Right renal pelvis (tissue), 4 donors: ENCODE data around the gene ZNF644. TPM values are rescaled to one million over a fixed set of nuclear protein-coding genes. Genes with fewer than 3 reads are reported as not detected.
A peak's percentile ranks its signal among the peaks of the same experiment; 100 is the strongest.

ENCODE experiments used
- DNase-seq, 4 donors: peaks; one replicate each; pipeline ENCODE4 v3.0.0-alpha.2; 2013; ENCODE audit warnings: low read depth in 4 of 4, low spot score in 3 of 4, missing footprints in 1 of 4
- polyA plus RNA-seq, 4 donors: library from polyadenylated mRNA; unstranded; fragments of 120-200 nt; gene quantifications; one replicate each; pipeline ENCODE4 v1.2.1, GENCODE V29; 2013; ENCODE audit not compliant: insufficient read length in 4 of 4

Gene ZNF644
- polyA plus RNA-seq, 4 donors: 62.0 to 78.5 (median 75.6) TPM

DNA sequence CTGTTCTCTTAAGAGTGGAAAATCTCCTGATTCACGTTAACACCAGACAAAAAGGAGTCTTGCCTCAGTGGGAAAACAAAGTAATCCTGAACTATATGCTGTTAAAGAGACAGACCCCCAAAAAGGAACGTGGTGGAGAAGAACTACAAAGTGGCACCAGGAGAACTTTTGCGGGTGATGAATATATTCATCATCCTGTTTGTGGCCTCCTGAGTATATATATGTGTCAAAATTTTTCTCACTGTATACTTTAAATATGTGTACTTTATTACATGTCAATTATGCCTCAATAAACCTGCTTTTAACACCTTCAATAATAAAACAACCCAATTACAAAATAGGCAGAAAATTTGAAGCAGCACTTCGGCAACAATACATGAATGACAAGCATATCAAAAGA lies 31.1 kb downstream of the ZNF644 start:
- DNase-seq: no peak

DNA sequence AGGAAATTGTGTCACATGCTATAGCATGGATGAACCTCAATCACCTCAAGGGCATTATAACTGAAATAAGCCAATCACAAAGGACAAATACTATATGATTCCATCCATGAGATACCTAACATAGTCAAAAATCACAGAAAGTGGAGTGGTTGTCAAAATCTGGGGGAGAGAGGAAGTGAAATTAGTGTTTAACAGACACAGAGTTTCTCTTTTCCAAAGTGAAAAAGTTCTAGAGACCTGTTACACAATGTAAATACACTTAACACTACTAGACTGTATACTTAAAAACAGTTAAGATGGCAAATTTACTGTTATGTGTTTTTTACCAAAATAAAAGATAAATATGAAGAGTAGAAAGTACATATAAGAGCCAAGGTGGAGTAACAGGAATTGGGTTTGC lies 31.8 kb downstream of the ZNF644 start:
- DNase-seq: no peak

DNA sequence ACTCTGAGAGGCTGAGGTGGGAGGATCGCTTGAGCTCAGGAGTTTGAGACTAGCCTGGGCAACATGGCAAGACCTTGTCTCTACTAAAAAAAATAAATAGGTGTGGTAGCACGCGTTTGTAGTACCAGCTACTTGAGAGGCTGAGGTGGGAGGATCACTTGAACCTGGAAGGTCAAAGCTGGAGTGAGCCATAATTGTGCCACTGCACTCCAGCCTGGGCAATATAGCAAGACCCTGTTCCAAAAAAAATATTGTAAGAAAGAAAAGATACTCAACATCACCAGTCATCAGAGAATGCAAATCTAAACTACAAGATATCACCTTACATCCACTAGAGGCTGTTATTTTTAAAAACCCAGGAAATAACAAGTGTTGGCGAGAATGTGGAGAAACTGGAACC lies 32.5 kb downstream of the ZNF644 start:
- no peak for DNase-seq

DNA sequence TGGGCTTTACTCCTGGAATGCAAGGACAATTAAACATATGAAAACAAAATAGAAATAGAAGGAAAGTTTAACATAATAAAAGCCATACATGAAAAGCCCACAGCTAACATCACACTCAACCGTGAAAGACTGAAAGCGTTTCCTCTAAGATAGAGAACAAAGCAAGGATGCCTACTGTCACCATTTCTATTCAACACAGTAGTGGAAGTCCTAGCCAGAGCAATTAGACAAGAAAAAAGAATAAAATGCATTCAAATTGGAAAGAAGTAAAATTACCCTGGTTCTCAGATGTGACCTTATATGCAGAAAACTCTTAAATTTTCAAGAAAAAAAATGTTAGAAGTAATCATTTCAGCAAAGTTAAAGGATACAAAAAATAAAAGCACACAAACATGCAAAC lies 34.0 kb downstream of the ZNF644 start:
- no peak for DNase-seq

DNA sequence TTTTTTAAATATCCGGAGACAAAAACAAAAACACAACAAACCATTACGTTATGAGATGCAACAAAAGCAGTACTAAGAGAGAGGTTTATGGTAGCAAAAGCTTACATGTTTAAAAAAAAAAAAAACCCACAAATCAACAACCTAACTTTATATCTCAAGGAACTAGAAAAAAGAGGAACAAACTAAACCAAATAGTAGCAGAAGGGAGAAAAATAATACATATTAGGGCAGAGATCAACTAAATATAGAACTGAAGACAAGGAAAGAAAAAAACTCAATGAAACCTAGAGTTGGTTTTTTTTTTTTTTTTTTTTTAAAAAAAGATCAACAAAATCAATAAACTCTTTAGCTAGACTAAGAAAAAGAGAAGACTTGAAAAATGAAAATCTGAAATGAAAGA lies 34.9 kb downstream of the ZNF644 start:
- no peak for DNase-seq

DNA sequence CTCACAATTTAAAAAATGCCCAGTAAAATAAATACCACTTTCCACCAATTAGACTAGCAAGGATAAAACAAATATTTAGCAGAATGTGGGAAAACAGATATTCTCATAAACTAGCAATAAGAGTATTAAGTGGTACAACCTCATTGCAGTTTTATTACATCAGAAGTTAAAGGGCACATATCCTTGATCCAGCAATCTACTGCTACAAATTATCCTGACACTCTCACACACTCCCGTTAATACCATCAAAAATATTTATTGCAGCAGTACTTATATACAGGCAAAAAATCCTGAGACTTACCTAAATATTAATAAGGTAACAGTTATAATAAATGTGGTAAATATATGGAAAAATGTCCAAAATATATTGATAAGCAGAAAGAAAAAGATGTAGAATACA lies 44.3 kb downstream of the ZNF644 start:
- no peak for DNase-seq

DNA sequence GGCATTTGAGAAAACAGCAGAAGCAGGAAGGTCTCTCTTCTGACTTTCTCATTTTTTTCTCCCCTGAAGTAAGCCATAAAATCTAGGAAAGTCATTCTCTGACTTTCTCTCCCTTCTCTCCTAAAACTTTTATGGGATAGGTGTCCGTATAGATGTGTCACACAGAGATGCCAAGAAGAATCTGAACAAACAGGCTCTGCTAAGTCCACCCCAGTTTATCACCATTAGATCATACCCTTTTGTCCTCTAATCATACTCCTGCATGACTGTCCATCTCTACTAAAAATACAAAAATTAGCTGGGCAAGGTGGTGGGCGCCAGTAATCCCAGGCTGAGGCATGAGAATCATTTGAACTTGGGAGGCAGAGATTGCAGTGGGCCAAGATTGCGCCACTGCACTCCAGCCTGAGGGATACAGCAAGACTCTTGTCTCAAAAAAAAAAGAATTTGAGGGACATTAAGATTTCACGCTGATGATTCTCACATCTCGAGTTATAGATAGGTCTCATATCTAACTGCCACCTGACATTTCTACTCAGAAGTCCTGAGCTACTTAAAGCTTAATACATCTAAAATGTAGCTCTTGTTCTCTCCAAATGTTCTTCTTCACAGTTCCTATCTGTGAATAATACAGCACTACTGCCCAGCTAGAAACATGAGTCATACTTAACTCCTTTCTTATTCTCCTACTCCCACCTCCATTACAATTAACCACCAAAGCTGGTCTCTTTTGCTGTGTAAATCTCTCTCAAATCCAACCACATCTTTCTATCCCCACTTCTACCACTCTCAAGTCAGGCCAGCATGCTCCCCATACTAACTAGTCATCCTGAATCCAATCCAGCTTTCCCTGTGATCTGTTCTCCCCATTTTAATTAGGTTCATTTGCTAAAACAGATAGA lies 47.7 kb downstream of the ZNF644 start:
- DNase-seq: no peak

DNA sequence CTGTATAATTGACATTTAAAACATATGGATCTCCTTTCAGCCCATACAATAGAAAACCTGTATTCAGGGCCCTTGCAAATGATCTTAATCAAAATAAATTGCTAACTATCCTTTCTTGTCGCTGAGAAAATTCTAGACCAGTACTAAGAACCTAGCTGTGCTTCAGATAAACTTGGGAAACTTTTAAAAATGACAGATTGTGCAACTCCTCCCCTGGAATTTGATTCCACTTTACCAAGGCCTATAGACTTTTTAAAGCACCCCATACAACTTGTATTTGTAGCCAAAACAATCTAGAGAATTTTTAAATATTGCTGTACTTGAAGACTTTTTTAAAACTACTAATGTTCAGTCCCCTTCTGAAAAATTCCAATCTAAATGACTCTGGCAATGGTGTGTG lies 51.6 kb downstream of the ZNF644 start:
- no peak for DNase-seq

DNA sequence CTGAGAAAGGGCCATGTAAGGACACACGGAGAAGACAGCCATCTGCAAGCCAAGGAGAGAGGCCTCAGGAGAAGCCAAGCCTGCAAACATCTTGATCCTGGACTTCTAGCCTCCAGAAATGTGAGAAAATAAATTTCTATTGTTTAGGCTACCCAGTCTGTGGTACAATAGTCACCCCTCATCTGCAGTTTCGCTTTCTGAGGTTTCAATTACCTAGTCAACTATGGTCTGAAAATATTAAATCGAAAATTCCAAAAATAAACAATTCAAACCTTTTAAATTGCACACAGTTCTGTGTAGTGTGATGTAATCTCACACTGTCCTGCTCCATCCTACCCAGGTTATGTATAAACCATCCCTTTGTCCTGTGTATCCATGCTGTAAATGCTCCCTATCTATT lies 52.6 kb downstream of the ZNF644 start:
- no peak for DNase-seq

DNA sequence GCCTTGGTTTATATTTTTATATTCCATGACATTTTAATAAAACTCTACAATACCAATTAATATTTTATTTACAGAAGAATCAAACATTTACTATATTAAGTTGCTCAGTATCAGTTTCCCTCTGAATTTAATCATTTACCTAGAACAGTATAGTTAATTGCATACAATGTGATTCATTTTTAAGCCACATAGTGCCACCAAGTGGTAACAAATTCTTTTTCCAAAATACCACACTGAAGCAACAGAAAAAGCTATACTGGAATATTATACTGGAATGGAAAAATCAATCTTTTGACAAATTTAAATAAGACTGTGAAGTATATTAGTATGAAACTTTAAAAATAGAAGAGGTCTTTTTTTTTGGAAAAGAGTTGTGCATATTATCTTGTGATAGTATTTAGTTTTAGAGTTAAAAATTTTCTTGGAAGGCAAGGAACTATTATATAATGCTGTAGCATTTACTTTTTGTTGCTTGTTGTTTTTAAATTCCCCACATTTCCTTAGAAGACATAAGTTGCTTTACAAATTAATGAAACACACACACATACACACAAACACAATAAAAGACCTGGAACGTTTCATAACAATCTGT lies 57.3 kb downstream of the ZNF644 start:
- peak in 3 of 4 donors; percentile 1 to 7 (median 3) for DNase-seq

DNA sequence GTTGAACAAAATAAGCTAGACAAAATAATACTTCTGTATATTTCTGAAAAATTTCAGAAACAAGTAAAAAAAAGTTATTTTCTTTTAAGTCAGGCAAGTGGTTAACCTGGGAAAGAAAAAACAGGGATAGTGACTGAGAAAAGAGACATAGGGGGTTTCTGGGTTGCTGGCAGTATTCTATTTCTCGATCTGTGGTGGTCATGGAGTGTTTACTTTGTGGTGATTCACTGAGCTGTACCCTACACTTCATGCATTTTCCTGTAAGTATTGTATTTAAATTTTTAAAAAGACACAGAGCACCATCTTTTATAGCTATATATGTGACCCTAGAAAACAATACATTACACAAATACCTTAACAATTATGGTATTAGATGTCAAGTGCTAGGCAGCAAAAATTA lies 58.2 kb downstream of the ZNF644 start:
- DNase-seq: no peak

DNA sequence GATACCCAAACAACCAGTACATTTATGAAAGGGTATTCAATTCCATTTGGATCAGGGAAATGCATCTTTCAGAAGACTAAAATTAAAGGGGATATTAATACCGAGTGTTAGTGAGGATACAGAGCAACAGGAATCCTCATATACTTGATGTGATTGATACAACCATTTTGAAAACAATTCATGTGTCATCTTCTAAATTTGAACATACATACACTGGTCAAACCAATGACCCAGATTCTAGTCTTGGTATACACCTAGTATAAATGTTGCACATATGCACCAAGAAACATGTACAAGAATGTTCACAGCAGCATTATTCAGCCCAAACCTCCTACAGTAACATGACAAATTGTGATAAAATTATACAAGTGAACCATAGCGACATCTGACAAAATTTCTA lies 58.6 kb downstream of the ZNF644 start:
- DNase-seq: no peak

DNA sequence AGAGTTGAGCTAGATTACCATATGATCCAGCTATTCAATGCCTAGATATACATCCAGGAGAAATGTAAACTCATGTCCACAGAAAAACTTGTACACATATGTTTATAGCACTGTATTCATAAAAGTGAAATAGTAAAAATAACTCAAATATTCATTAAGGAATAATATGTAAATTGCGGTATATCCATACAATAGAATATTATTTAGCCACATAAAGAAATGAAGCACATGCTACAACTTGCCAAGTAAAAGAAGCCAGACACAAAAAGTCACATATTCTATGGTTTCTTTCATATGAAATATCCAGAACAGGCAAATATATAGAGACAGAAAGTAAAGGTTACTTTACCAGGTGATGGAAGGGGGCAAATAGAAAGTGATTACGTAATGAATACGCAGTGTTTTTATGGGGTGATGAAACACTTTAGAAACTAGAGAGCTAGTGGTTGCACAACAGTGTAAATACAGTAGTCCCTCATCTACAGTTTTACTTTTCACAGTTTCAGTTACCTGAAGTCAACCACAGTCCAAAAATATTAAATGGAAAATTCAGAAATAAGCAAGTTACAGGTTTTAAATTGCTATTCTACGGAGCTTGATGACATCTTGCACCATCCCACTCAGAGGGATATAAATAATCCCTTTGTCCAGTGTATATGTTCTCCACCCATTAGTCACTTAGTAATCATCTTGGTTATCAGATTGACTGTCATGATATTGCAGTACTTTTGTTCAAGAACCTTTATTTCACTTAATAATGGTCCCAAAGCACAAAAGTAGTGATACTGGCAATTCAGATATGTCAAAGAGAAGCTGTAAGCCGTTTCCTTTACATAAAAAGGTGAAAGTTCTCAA lies 62.3 kb downstream of the ZNF644 start:
- no peak for DNase-seq

DNA sequence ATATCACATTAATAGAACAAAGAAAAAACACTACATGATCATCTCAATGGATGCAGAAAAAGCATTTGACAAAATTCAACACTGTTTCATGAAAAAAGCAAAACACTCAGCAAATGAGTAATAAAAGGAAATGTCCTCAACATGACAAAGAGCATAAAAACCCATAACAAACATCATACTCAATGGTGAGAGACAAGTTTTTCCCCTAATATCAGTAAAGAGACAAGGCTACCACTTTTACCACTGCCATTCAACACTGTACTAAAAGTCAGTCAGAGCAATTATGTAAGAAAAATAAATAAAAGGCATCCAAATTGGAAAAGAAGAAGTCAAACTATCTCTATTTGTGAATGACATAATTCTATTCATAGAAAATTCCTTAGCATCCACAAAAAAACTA lies 64.3 kb downstream of the ZNF644 start:
- no peak for DNase-seq

DNA sequence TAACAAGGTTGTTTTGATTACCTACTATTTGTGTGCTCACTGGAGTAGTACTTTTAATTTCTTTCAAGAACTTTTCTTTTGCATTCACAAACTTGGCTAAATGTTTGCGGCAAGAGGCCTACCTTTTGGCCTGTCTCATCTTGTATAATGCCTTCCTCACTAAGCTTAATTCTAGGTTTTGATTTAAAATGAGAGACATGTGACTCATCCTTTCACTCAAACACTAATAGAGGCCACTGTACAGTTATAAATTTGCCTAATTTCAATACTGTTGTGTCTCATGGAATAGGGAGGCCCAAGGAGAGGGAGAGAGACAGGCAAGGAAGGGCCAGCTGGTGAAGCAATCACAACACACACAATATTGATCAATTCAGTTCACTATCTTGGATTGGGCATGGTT lies 66.1 kb downstream of the ZNF644 start:
- DNase-seq: no peak

DNA sequence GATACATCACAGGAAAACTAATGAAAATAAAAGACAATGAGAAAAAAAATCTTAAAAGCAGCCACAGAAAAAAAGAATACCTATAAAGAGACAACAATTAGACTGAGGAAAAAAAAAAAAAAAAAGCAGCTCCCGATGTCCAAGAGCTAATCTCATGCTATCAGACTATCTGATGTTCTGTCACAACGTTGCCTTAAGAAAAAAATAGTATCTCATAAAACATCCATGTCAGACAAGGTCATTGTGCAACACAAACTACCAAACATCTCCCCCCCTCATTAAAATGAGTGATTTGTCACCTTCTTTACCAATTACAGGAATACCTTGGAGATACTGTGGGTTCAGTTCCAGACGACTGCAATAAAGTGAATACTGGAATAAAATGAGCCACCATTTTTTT lies 68.9 kb downstream of the ZNF644 start:
- DNase-seq: no peak

DNA sequence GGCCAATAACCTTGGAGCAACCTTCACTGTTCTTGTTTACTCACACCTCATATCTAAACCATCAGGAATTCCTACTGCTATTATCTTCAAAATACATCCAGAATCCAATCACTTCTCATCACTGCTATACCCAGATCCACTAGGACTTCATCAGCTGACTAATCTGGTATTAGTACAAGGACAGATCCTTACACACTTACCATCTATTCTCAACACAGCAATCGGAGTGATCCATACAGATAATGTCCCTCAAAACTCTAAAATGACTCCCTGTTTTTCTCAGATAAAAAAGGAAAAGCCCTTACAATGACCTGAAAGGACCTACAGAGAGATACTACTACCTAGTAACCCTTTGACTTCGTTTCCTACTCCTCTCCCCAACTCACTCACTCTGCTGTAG lies 70.8 kb downstream of the ZNF644 start:
- DNase-seq: no peak

DNA sequence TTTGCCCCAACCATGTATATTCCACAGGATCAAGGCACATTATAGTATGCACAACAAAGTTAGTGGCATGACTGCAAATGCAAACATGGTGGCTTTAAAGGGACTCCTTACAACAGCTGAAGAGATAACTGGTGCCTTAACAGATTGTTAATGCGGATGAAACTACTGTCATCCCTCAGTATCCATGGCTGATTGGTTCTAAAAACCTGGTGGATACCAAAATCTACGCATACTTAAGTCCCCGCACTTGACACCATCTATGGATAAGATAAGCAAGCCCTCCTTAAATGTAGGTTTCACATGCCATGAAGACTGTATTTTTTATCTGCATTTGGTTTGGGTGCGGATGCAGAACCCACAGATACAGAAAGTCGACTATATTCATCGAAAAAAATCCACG lies 73.5 kb downstream of the ZNF644 start:
- DNase-seq: no peak

DNA sequence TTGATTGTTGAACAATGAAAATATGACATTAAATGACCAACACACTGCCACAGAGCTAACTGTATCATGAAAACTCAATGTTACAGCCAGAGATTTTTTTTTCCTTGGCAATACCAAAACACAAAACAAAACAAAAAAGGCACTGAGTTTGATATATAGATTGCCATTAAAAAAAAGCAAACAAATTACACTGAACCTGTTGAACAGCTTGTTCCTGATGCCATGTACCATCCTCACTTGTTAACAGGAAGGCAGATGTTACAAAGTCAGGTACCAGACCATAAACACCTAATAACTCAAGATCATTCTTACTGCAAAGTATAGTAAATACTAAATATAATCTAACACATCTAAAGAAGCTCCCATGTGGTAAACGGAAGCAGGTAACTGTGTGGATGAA lies 75.2 kb downstream of the ZNF644 start:
- DNase-seq: no peak

DNA sequence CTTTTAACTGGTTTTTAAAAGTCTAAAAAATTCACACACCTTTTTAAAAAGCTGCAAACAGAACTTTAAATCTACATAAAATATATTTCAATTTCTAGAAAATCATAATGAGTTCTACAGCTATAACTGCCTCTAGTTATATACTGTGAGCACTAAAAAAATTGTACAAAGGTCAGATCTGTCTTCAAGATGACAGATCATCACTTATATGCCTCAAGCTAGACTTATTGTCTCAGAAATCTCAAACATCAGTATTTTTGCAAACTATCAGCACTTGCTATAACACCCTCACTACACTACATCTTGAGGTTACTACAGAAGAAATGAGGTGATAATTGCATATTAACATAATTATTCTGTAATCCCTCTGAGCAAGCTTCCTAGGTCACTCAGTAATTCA lies 76.5 kb downstream of the ZNF644 start:
- DNase-seq: no peak

DNA sequence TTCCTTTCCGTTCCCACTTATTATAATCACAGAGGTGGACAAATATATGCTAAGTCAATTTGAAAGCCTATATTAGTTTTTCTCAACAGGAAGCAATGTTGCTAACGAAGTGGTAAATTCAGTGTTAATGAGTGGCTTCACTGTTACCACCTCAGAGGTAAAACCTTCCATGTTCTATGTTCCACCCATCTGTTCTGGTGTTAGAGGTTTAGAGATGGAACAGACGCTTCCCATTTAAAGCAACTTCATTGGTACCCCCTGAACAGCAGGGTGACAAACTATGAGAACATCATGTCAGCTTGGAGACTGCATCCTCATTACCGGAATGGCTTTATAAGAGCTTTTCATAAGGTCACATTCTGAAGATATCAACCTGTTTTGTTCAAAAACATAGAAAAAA lies 77.9 kb downstream of the ZNF644 start:
- DNase-seq: no peak
